ENCODE measurements around the gene PYURF.
A peak's percentile ranks its signal among the peaks of the same experiment; 100 is the strongest.

PYURF gene

GRCh38 chr4:88535090-88535755 is 11.6 kb upstream of the PYURF start:
- no peak for DNase-seq
- no peak overlapping the region for H3K4me3 ChIP-seq (ENCODE audit: control insufficient read depth in 1 of 7, extremely low read depth in 1 of 7, insufficient read depth in 4 of 7, low read depth in 2 of 7, low read length in 6 of 7)
- no peak overlapping the region for H3K27ac ChIP-seq (ENCODE audit: insufficient read depth in 1 of 2, low read depth in 1 of 2, low read length in 2 of 2, poor library complexity in 1 of 2, severe bottlenecking in 2 of 2)
- ChIA-PET POLR2A (no interaction called here), CTCF (interaction anchor here (1.0 to 6.6 kb wide), 4 partner anchors 7 to 127 kb away, joined by 3 to 65 read pairs (median 5); no protein-coding TSS in a partner anchor)
- no peaks in the 10 kb centered on the region for H3K9me3 ChIP-seq (ENCODE audit: control extremely low read depth in 1 of 5, control insufficient read depth in 4 of 5, insufficient read depth in 2 of 5, low read depth in 1 of 5, low read length in 4 of 5)
- H3K36me3 ChIP-seq (ENCODE audit: control insufficient read depth in 4 of 4, insufficient read depth in 4 of 4, low read length in 3 of 4): no peaks in the 10 kb centered on the region
- 100% methylated on average over 1 of the region's 2 CpGs for WGBS (ENCODE audit: insufficient coverage)
- H3K27me3 ChIP-seq (replicated peaks in 2 of 5; ENCODE audit: control insufficient read depth in 4 of 5, insufficient read depth in 5 of 5, low read length in 4 of 5): no peaks in the 10 kb centered on the region
- H3K4me1 ChIP-seq (ENCODE audit: control extremely low read depth in 1 of 4, control insufficient read depth in 4 of 4, insufficient read depth in 4 of 4, low read length in 3 of 4): peaks cover 0 to 6% (median 1%) of the 10 kb centered on the region in 4 experiments

DNA sequence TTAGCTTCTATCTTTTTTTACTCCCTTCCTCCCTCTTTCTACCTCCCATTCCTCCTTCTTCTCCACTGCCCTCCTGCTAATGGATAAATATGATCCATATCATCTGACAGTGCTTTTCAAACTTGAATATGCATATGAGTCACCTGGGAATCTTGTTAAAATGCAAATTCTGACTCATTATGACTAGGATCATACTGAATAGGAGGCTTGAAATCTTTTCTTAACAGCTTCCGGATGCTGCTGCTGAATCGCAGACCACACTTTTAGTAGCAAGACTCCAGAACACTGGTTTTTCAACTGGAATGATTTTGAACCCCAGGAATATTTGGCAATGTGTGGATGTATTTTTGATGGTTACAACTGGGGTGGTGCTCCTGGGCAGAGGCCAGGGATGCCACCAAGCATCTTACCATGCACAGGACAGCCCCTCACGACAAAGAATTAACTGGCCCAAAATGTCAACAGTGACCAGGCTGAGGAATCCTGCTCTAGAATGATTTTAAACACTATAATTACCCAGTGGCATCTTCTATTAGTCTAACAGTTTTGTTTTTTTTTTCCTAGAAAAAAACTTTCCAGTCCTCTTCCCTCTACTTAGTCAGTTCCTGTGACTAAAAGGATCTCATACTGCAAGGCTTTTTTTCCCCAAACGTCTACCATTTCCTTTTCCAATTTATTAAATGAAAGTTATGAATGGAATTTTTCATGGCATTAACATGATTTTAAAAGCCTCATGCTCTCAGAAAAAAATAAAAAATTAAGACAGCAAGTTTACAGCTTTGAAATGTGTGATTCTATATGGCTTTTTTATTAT is 10.6 kb upstream of the PYURF start:
- 100% methylated on average over 2 of the region's 4 CpGs for WGBS (ENCODE audit: insufficient coverage)
- ChIA-PET POLR2A (interaction anchor here (0.5 kb wide), 1 partner anchor 45 kb away, joined by 3 read pairs; no protein-coding TSS in a partner anchor), CTCF (interaction anchor here (1.0 to 13.7 kb wide), 3 partner anchors 125 to 128 kb away, joined by 3 to 149 read pairs (median 6); no protein-coding TSS in a partner anchor)

GRCh38 chr4:88533088-88533790 is 9.7 kb upstream of the PYURF start:
- POLR2A ChIA-PET: no interaction called here
- H3K4me3 ChIP-seq (ENCODE audit: control insufficient read depth in 1 of 7, extremely low read depth in 1 of 7, insufficient read depth in 4 of 7, low read depth in 2 of 7, low read length in 6 of 7): no peak overlapping the region
- H3K27me3 ChIP-seq (replicated peaks in 2 of 5; ENCODE audit: control insufficient read depth in 4 of 5, insufficient read depth in 5 of 5, low read length in 4 of 5): no peaks in the 10 kb centered on the region
- no peaks in the 10 kb centered on the region for H3K4me1 ChIP-seq (ENCODE audit: control extremely low read depth in 1 of 4, control insufficient read depth in 4 of 4, insufficient read depth in 4 of 4, low read length in 3 of 4)
- 96% methylated on average over 5 of the region's 6 CpGs for WGBS (ENCODE audit: insufficient coverage)
- H3K36me3 ChIP-seq (ENCODE audit: control insufficient read depth in 4 of 4, insufficient read depth in 4 of 4, low read length in 3 of 4): no peaks in the 10 kb centered on the region
- no peak for DNase-seq
- no peak overlapping the region for H3K27ac ChIP-seq (ENCODE audit: insufficient read depth in 1 of 2, low read depth in 1 of 2, low read length in 2 of 2, poor library complexity in 1 of 2, severe bottlenecking in 2 of 2)
- CTCF ChIA-PET: interaction anchor here (13.7 kb wide), 1 partner anchor 129 kb away, joined by 149 read pairs; no protein-coding TSS in a partner anchor
- no peaks in the 10 kb centered on the region for H3K9me3 ChIP-seq (ENCODE audit: control extremely low read depth in 1 of 5, control insufficient read depth in 4 of 5, insufficient read depth in 2 of 5, low read depth in 1 of 5, low read length in 4 of 5)

More for the DNA sequence above, 10.6 kb upstream of the PYURF start:
- Histone ChIP-seq H3K4me3 (ENCODE audit: control insufficient read depth in 1 of 7, extremely low read depth in 1 of 7, insufficient read depth in 4 of 7, low read depth in 2 of 7, low read length in 6 of 7) (no peak overlapping the region), H3K27me3 (replicated peaks in 2 of 5; ENCODE audit: control insufficient read depth in 4 of 5, insufficient read depth in 5 of 5, low read length in 4 of 5) (no peaks in the 10 kb centered on the region), H3K9me3 (ENCODE audit: control extremely low read depth in 1 of 5, control insufficient read depth in 4 of 5, insufficient read depth in 2 of 5, low read depth in 1 of 5, low read length in 4 of 5) (no peaks in the 10 kb centered on the region), H3K4me1 (ENCODE audit: control extremely low read depth in 1 of 4, control insufficient read depth in 4 of 4, insufficient read depth in 4 of 4, low read length in 3 of 4) (peaks cover 0 to 2% (median under 1%) of the 10 kb centered on the region in 4 experiments), H3K27ac (ENCODE audit: insufficient read depth in 1 of 2, low read depth in 1 of 2, low read length in 2 of 2, poor library complexity in 1 of 2, severe bottlenecking in 2 of 2) (no peak overlapping the region), H3K36me3 (ENCODE audit: control insufficient read depth in 4 of 4, insufficient read depth in 4 of 4, low read length in 3 of 4) (no peaks in the 10 kb centered on the region)
- DNase-seq: no peak

DNA sequence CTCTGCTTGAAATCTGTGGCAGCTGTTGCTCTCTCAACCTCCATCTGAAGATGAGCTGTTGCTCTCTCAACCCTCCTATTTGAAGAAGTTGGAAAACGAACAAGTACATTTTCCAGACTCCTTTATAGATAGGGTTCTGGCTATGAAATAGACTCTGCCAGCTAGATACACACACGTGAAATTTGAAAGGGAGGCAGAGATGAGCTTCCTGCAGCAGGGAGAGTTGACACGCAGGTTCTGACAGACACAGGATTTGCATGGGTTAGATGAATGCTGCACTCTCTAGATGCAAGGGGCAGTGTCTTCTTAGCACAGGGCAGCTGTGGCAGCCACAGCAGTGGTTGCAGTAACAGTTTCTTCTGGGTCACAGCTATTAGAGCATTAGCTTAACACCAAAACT is 8.0 kb upstream of the PYURF start:
- H3K4me1 ChIP-seq (ENCODE audit: control extremely low read depth in 1 of 4, control insufficient read depth in 4 of 4, insufficient read depth in 4 of 4, low read length in 3 of 4): peaks cover 0 to 4% (median under 1%) of the 10 kb centered on the region in 4 experiments
- H3K27ac ChIP-seq (ENCODE audit: insufficient read depth in 1 of 2, low read depth in 1 of 2, low read length in 2 of 2, poor library complexity in 1 of 2, severe bottlenecking in 2 of 2): no peak overlapping the region
- no peak overlapping the region for H3K4me3 ChIP-seq (ENCODE audit: control insufficient read depth in 1 of 7, extremely low read depth in 1 of 7, insufficient read depth in 4 of 7, low read depth in 2 of 7, low read length in 6 of 7)
- no peaks in the 10 kb centered on the region for H3K36me3 ChIP-seq (ENCODE audit: control insufficient read depth in 4 of 4, insufficient read depth in 4 of 4, low read length in 3 of 4)
- no peaks in the 10 kb centered on the region for H3K9me3 ChIP-seq (ENCODE audit: control extremely low read depth in 1 of 5, control insufficient read depth in 4 of 5, insufficient read depth in 2 of 5, low read depth in 1 of 5, low read length in 4 of 5)
- no peaks in the 10 kb centered on the region for H3K27me3 ChIP-seq (replicated peaks in 2 of 5; ENCODE audit: control insufficient read depth in 4 of 5, insufficient read depth in 5 of 5, low read length in 4 of 5)
- DNase-seq: no peak
- ChIA-PET POLR2A (no interaction called here), CTCF (interaction anchor here (0.7 to 13.7 kb wide), 8 partner anchors 7 to 246 kb away, joined by 3 to 149 read pairs (median 3); no protein-coding TSS in a partner anchor)
- 95% methylated on average over 3 of the region's 3 CpGs for WGBS (ENCODE audit: insufficient coverage)

DNA sequence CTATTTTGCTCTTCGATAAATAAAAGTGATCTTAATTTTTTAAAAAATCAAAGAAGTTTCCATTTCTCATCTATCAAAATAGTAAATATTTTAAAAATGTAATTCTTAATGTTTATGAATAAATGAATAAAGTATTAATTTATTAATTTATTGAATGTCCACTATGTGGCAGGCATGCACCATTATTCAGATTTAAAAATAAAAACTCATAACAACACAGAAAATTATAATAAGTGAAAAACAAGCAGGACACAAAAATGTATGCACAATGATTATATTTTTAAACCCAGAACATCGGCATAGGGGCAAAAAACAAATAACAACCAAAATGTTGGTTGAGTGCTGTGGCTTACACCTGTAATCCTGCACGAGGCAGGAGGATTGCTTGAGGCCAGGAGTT is 5.3 kb upstream of the PYURF start:
- H3K27ac ChIP-seq (ENCODE audit: insufficient read depth in 1 of 2, low read depth in 1 of 2, low read length in 2 of 2, poor library complexity in 1 of 2, severe bottlenecking in 2 of 2): no peak overlapping the region
- WGBS (ENCODE audit: insufficient coverage): 100% methylated on average over 2 of the region's 3 CpGs
- no peaks in the 10 kb centered on the region for H3K36me3 ChIP-seq (ENCODE audit: control insufficient read depth in 4 of 4, insufficient read depth in 4 of 4, low read length in 3 of 4)
- H3K4me1 ChIP-seq (ENCODE audit: control extremely low read depth in 1 of 4, control insufficient read depth in 4 of 4, insufficient read depth in 4 of 4, low read length in 3 of 4): peaks cover 6 to 24% (median 9%) of the 10 kb centered on the region in 4 experiments
- H3K27me3 ChIP-seq (replicated peaks in 2 of 5; ENCODE audit: control insufficient read depth in 4 of 5, insufficient read depth in 5 of 5, low read length in 4 of 5): no peaks in the 10 kb centered on the region
- POLR2A ChIA-PET: no interaction called here
- peak in 2 of 3 donors; percentile 26 to 29 for DNase-seq
- no peaks in the 10 kb centered on the region for H3K9me3 ChIP-seq (ENCODE audit: control extremely low read depth in 1 of 5, control insufficient read depth in 4 of 5, insufficient read depth in 2 of 5, low read depth in 1 of 5, low read length in 4 of 5)
- CTCF ChIA-PET: interaction anchor here (0.9 to 13.7 kb wide), 8 partner anchors 10 to 210 kb away, joined by 3 to 149 read pairs (median 4); partner anchors contain the start of gene HERC3
- no peak overlapping the region for H3K4me3 ChIP-seq (ENCODE audit: control insufficient read depth in 1 of 7, extremely low read depth in 1 of 7, insufficient read depth in 4 of 7, low read depth in 2 of 7, low read length in 6 of 7)

DNA sequence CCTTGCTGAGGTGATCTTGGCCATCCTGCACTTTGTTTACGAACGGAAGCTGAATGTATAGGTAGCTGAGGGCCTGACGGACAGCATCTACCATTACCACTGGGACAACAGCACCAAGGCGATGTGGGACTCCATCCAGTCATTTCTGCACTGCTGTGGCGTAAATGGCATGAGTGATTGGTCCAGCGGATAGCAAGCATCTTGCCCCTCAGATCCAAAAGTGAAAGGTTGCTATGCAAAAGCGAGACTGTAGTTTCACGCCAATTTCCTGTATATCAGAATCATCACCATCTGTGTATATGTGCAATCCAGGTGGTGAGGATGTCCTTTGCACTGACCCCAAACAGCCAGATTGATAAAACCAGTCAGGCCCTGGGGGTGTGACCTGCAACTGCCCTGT is 4.2 kb upstream of the PYURF start:
- POLR2A ChIA-PET: interaction anchor here (1.3 kb wide), 1 partner anchor 132 kb away, joined by 3 read pairs; no protein-coding TSS in a partner anchor
- no peak for DNase-seq
- Histone ChIP-seq H3K4me1 (ENCODE audit: control extremely low read depth in 1 of 4, control insufficient read depth in 4 of 4, insufficient read depth in 4 of 4, low read length in 3 of 4) (peaks cover 6 to 29% (median 11%) of the 10 kb centered on the region in 4 experiments), H3K9me3 (ENCODE audit: control extremely low read depth in 1 of 5, control insufficient read depth in 4 of 5, insufficient read depth in 2 of 5, low read depth in 1 of 5, low read length in 4 of 5) (no peaks in the 10 kb centered on the region), H3K27me3 (replicated peaks in 2 of 5; ENCODE audit: control insufficient read depth in 4 of 5, insufficient read depth in 5 of 5, low read length in 4 of 5) (no peaks in the 10 kb centered on the region), H3K36me3 (ENCODE audit: control insufficient read depth in 4 of 4, insufficient read depth in 4 of 4, low read length in 3 of 4) (no peaks in the 10 kb centered on the region), H3K4me3 (ENCODE audit: control insufficient read depth in 1 of 7, extremely low read depth in 1 of 7, insufficient read depth in 4 of 7, low read depth in 2 of 7, low read length in 6 of 7) (no peak overlapping the region), H3K27ac (ENCODE audit: insufficient read depth in 1 of 2, low read depth in 1 of 2, low read length in 2 of 2, poor library complexity in 1 of 2, severe bottlenecking in 2 of 2) (no peak overlapping the region)
- 97% methylated on average over 8 of the region's 8 CpGs for WGBS (ENCODE audit: insufficient coverage)
- CTCF ChIA-PET: interaction anchor here (0.8 to 13.7 kb wide), 8 partner anchors 11 to 291 kb away, joined by 3 to 149 read pairs (median 6); no protein-coding TSS in a partner anchor
